ENCODE results near the gene SNU13.
"Not testable (repeated sequence)": the region's sequence is repeated elsewhere in the genome, so short reads cannot be mapped to it uniquely, and the experiment has no call there.

SNU13 gene

GRCh38 chr22:41641854-41642253 lies 46.8 kb downstream of the SNU13 start:
- DNase-seq (ENCODE audit: low read depth in 2 of 2): no peak

DNA sequence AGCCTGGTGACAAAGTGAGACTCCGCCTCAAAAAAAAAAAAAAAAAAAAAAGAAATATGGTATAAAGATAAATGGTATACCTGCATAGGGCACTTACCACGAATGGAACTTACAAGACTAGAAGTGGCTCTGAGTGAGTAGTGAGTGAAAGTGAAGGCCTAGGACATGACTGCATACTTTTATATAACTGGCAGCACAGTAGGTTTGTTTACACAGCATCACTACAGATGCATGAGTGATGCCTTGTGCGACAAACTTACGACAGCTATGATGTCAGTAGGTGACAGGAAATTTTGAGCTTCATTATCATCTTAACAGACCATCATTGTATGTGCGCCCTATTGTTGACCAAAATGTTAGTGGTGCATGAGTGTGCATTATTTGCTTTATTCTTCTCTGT lies 49.9 kb downstream of the SNU13 start:
- no peak for DNase-seq (ENCODE audit: low read depth in 2 of 2)

GRCh38 chr22:41638124-41638523 lies 50.5 kb downstream of the SNU13 start:
- DNase-seq (ENCODE audit: low read depth in 2 of 2): no peak

DNA sequence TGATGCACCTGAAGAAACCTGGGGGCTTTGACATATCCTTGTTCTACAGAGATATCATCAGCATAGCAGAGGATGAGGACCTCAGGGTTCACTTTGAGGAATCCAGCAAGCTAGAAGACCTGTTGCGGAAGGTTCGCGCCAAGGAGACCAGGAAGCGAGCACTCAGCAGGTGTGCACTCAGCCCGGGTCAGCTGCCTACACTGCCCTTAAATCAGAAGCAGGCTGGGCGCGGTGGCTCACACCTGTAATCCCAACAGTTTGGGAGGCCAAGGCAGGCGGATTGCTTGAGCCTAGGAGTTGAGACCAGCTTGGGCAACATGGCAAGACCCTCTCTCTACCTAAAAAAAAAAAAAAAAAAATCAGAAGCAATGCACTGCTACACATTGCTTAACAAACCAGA lies 51.0 kb downstream of the SNU13 start:
- not testable (repeated sequence) for DNase-seq (ENCODE audit: low read depth in 2 of 2)

GRCh38 chr22:41636467-41636866 lies 52.2 kb downstream of the SNU13 start:
- no peak for DNase-seq (ENCODE audit: low read depth in 2 of 2)

GRCh38 chr22:41634610-41635009 lies 54.1 kb downstream of the SNU13 start:
- not testable (repeated sequence) for DNase-seq (ENCODE audit: low read depth in 2 of 2)

DNA sequence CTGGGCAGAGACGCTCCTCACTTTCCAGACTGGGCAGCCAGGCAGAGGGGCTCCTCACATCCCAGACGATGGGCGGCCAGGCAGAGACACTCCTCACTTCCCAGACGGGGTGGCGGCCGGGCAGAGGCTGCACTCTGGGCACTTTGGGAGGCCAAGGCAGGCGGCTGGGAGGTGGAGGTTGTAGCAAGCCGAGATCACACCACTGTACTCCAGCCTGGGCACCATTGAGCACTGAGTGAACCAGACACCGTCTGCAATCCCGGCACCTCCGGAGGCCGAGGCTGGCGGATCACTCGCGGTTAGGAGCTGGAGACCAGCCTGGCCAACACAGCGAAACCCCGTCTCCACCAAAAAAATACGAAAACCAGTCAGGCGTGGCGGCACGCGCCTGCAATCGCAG lies 57.1 kb downstream of the SNU13 start:
- not testable (repeated sequence) for DNase-seq (ENCODE audit: low read depth in 2 of 2)

GRCh38 chr22:41631115-41631514 lies 57.6 kb downstream of the SNU13 start:
- DNase-seq (ENCODE audit: low read depth in 2 of 2): not testable (repeated sequence)

DNA sequence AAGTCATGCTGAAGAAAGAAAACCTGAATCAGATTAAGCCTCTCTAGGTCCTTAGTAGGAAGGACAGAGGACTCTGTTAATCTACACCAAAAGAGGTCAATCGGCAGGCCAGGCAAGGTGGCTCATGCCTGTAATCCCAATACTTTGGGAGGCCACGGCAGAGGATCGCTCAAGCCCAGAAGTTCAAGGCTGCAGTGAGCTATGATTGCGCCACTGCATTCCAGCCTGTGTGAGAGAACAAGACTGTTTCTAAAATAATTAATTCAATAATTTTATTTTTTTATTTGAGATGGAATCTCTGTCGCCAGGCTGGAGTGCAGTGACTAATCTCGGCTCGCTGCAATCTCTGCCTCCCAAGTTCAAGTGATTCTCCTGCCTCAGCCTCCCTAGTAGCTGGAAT lies 63.1 kb downstream of the SNU13 start:
- DNase-seq (ENCODE audit: low read depth in 2 of 2): no peak

All from stimulated activated CD8-positive, alpha-beta memory T cell treated with anti-CD3 and anti-CD28 coated beads, Interleukin-7, amount 100 ng/mL, for 1 hour (primary cell).